Measurements from ENCODE around the gene ADARB2.

DNA sequence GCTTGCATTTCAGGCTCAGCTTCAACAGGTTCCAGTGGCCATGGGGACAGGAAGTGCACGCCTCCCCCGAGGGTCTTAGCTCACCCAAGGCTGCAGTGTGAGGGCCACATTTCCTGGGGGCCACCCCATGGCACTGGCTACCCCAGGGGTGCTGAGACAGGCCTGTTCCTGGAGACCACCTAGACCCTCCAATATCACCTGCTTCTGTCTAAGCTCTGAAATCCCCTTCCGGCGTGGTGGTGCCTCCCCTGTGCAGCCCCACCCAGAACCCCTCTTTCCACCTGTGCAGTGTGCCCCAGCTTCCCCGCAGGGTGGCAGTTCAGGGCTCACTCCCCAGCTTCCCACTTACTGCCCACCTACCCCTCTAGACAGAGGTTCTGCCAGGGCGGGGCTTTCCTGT, 83.1 kb downstream of the ADARB2 start:
- TF ChIP-seq, protein P1, sequence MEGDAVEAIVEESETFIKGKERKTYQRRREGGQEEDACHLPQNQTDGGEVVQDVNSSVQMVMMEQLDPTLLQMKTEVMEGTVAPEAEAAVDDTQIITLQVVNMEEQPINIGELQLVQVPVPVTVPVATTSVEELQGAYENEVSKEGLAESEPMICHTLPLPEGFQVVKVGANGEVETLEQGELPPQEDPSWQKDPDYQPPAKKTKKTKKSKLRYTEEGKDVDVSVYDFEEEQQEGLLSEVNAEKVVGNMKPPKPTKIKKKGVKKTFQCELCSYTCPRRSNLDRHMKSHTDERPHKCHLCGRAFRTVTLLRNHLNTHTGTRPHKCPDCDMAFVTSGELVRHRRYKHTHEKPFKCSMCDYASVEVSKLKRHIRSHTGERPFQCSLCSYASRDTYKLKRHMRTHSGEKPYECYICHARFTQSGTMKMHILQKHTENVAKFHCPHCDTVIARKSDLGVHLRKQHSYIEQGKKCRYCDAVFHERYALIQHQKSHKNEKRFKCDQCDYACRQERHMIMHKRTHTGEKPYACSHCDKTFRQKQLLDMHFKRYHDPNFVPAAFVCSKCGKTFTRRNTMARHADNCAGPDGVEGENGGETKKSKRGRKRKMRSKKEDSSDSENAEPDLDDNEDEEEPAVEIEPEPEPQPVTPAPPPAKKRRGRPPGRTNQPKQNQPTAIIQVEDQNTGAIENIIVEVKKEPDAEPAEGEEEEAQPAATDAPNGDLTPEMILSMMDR (conservative IDR thresholded peaks at IDR 0.05 in 1 of 2, IDR thresholded peaks at IDR 0.05 in 1 of 2; ENCODE audit: low read depth in 1 of 2, low read length in 2 of 2), result no peak
- TF ChIP-seq EZH2 (IDR thresholded peaks at IDR 0.05; ENCODE audit: low read length, missing control alignments), result no peak
